Stimulated activated CD8-positive, alpha-beta memory T cell treated with anti-CD3 and anti-CD28 coated beads, Interleukin-15, amount 100 ng/mL, for 24 hours (primary cell): ENCODE measurements around the gene HNF4A.

Experiments used
- DNase-seq: peaks from one replicate; pipeline ENCODE4 v3.0.0-alpha.2; 2020; ENCODE audit warnings: low read depth

The HNF4A gene

GRCh38 chr20:44445742-44446710 is 90.5 kb downstream of the HNF4A start:
- DNase-seq: no peak

GRCh38 chr20:44447827-44448419 is 92.4 kb downstream of the HNF4A start:
- no peak for DNase-seq

- DNase-seq: no peak
Measured at GRCh38 chr20:44448753-44449546, 93.5 kb downstream of the HNF4A start.

- DNase-seq: no peak
Measured at GRCh38 chr20:44449864-44450263, 94.4 kb downstream of the HNF4A start.

- no peak for DNase-seq
Measured at GRCh38 chr20:44450281-44450889, 94.9 kb downstream of the HNF4A start.

GRCh38 chr20:44450903-44451450 is 95.5 kb downstream of the HNF4A start:
- no peak for DNase-seq

- DNase-seq: no peak
Measured at GRCh38 chr20:44454306-44454963, 98.9 kb downstream of the HNF4A start.

GRCh38 chr20:44455126-44455525 is 99.6 kb downstream of the HNF4A start:
- DNase-seq: no peak

- no peak for DNase-seq
Measured at GRCh38 chr20:44456611-44457010, 101.1 kb downstream of the HNF4A start.

GRCh38 chr20:44457016-44457415 is 101.5 kb downstream of the HNF4A start:
- no peak for DNase-seq

- no peak for DNase-seq
Measured at GRCh38 chr20:44459271-44459670, 103.8 kb downstream of the HNF4A start.

- DNase-seq: no peak
Measured at GRCh38 chr20:44460795-44461141, 105.3 kb downstream of the HNF4A start.

- no peak for DNase-seq
Measured at GRCh38 chr20:44461142-44461802, 105.8 kb downstream of the HNF4A start.

- DNase-seq: no peak
Measured at GRCh38 chr20:44461803-44462174, 106.3 kb downstream of the HNF4A start.

GRCh38 chr20:44463466-44463865 is 108.0 kb downstream of the HNF4A start:
- DNase-seq: no peak

GRCh38 chr20:44464514-44464913 is 109.0 kb downstream of the HNF4A start:
- no peak for DNase-seq

- no peak for DNase-seq
Measured at GRCh38 chr20:44465001-44465560, 109.6 kb downstream of the HNF4A start.

GRCh38 chr20:44467289-44467883 is 111.9 kb downstream of the HNF4A start:
- no peak for DNase-seq

- DNase-seq: no peak
Measured at GRCh38 chr20:44468044-44468782, 112.7 kb downstream of the HNF4A start.
